Measurements from ENCODE around the gene CCDC97.
"Not testable (repeated sequence)": the region's sequence is repeated elsewhere in the genome, so short reads cannot be mapped to it uniquely, and the experiment has no call there.

CCDC97 gene

DNA sequence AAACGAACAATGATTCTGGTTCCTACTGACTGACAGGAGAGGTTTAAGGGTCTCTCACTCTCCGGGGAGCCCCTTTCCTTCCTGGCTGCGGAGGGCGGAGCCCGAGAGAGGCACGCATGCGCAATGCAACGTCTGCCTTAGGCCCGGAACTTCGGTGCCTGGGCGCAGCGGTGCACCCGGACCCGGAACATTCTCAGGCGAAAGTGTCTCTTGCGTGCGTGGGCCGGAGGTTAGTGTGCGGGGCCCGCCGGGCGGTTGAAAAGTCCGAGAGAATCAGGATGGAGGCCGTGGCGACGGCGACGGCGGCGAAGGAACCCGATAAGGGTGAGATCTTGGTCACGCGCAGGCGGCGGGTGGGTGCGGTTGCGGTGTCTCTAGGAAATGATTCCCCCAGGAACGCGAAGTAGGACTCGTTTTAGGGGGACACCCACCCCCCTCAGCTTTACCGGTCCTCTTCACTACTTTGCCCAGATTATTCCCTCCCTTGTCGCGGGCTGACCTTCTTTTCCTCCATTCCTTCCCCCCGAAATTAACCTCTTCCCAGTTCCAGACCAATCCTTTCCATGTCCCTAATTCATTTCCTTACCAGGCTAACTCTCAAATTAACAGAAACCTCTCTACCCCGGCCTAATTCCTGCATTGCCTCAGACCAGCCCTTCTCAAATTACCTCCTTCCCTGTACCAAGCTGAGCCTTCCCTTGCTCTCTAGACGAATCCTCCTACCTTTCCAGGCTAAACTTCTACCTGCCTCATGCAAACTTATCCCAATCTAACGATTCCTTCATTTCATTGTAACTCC lies at the start of gene CCDC97:
TSS of gene CCDC97 (plus strand) at position 140 of the 799 bp plus-strand sequence. CDS start at position 279, 139 bp downstream.
- peak; percentile 76 for DNase-seq (ENCODE audit: low read depth)

DNA sequence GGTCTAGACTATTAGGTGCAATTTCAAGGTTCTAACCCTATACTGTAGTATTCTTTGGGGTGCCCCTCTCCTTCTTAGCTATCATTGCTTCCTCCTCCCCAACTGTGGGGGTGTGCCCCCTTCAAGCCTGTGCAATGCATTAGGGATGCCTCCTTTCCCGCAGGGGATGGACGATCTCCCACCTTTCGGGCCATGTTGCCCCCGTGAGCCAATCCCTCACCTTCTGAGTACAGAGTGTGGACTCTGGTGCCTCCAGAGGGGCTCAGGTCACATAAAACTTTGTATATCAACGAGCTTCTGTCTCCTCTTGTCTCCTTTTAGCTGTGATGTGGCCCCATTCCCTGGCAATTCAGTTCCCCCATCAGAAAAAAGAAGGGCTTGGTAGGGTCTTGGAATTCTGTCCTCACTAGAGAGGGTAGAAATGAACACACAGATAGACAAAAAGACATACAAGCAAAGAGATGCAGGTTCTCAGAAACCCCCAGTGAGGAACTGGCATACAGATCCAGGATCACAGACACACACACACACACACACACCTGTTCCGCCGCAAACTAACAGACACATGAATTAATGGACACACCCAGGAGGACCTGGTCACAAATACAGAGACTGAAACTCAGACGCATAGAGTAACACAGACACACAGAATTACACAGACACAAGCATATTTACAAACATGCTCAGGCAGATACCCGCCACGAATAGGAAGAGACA lies 48.3 kb upstream of the CCDC97 start:
- no peak for DNase-seq (ENCODE audit: low read depth)

DNA sequence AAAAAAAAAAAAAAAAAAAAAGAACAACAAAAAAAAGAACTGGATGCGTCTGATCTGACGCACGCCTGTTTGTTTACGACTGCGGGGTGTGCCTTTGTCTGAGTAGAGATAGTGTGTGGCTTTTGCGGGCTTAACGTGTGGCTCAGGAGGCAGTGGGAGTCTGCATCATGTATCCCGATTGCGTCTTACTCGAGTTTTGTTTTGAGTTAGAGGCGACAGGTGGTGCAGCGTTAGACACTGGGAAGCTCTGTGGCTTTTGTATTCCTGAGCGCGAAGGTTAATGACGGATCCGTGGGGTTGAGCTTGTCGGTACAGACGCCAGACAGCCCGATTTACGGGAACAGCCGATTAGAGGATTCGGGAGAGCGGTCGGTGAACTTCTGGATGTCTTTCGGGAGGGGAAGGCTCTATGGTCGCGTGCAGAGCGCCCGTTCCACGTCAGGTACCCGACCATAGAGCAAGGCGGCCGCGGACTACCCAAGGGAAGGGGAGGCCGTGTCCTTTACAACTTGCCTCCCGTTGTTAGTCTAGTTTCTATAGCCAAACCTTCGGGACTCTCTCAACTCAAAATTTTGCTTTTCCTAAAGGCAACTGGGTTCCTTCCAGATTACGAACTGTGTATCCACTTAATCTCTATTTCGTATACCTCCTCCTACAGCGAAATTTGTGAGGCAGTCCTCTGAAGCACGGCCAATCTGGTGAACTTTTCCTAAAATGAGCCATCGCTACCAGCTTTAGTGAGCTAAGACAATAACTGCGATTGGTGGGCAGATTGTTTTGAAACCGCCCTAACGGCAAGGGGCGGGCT lies 46.7 kb upstream of the CCDC97 start:
- DNase-seq (ENCODE audit: low read depth): peak; percentile 26

DNA sequence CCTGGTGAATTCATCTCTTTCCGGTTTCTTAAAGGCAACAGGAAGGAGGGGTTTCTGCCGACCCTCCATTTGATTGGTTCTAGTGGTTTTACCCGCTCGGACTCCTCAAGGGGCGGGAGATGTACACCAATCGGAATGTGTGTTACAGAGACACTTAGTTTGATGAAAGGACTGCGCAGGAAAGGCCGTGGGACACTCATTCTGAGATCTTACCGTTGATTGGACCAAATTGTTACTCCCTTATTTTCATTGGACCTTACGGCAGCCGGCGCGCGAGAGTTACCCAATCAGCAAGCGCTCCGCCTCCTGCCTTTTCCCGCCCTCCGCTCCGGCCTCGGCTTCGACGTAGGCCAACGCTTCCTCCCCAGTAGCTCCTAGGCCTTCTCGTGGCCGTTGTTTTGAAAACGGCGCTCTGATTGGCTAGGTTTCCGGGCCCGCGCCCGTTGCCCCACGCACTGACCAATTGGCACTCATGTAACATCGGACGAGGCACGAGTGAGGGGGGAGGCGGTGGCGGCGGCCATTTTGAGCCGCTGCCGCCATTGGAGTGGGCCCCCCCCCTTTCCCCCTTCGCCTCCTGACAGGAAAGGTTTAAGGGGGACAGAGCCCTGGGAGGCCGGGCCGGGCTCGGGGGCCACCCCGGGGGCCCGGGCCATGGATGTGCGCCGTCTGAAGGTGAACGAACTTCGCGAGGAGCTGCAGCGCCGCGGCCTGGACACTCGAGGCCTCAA lies 46.0 kb upstream of the CCDC97 start, which contains the start of gene HNRNPUL1:
TSS of gene HNRNPUL1 (plus strand) at position 523 of the 731 bp plus-strand sequence. CDS start at position 655, 132 bp downstream.
- peak; percentile 100 for DNase-seq (ENCODE audit: low read depth)

DNA sequence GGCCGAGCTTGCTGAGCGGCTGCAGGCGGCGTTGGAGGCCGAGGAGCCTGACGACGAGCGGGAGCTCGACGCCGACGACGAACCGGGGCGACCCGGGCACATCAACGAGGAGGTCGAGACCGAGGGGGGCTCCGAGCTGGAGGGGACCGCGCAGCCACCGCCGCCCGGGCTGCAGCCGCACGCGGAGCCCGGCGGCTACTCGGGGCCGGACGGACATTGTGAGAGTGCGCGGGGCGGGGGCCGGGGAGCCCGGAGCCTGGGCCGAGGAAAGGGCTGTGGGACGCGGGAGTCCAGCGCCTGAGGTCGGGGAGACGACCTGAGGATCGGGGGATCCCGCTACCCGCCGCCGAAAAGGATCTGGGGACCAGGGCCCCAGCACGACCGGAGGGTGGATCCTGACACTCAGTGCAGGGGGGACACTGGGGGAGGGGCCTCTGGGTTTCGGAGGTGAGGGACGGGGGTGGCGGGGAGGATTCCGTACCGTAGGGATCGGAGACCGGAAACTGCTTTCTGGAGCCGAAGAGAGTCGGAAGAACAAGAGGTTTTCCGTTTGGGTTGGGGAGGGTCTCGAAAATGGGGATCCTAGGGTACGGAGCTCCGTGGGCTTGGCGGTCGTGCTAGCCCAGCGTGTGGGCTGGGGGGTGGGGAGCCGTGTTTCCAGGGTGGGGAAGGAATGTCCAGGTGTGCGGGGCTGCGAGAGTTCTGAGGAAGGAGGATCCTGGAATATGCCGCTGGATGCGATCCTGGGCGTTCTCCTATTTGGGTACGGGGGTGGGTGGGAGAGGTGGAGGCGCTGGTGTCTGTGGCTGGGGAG lies 45.2 kb upstream of the CCDC97 start:
- no peak for DNase-seq (ENCODE audit: low read depth)

DNA sequence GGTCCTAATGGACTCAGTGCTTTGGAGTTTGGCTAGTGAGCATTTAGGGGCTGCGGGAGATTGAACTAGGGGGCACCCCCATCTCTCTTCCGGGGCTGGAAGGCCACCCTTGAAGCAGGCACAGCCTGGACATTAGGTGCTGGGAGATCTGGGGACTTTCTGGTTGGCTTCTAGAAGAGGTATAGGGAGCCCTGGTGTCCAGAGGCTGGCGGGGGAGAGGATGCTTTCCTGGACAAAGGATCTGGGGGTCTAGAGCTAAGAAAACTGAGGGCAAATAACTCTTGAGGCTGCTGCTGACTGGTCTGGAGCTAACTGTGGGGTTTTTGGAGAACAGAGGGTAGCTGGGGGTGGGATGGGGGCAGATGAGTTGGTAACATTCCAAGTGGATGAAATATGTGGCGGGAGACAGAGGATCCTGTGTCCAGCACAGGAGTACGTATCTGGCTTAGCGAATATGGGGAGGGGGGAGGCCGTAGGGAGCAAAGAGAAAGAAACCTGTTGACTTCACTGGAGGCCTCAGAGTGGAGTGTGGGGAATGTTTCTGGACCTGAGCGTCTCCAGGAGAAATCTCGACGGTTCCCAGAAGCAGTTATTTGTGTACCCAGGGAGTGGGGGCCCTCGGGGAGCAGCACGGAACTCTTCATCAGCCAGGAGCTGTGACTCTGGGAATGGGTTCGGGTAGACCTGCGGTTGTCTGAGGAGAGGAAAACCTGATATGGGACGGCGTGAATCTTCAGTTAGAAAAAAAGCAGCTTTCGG lies 44.4 kb upstream of the CCDC97 start:
- no peak for DNase-seq (ENCODE audit: low read depth)

DNA sequence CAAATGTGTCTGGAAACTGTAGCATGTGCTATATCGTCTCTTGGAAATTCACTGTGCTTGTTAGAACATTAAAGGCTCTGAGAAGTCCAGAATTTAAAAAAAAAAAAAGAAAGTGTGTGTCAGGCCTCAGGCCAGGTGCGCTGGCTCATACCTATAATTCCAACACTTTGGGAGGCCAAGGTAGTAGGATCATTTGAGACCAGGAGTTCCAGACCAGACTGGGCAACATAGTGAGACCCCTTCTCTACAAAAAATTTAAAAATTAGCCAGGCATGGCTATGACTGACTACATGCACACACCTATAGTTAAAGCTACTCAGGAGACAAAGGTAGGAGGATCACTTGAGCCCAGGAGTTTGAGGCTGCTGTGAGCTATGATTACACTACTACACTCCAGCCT lies 40.9 kb upstream of the CCDC97 start:
- DNase-seq (ENCODE audit: low read depth): no peak

DNA sequence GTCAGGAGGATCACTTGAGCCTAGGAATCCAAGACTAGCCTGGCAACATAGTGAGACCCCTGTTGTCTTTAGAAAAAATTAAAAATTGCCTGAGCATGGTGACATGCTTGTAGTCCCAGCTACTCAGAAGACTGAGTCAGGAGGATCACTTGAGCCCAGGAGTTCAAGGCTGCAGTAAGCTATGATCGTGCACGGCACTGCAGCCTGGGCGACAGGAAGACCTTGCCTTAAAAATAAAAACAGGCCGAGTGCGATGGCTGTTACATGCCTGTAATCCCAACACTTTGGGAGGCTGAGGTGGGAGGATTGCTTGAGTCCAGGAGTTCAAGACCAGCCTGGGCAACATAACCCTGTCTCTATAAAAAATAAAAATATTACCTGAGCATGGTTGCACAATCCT lies 40.4 kb upstream of the CCDC97 start:
- DNase-seq (ENCODE audit: low read depth): no peak

DNA sequence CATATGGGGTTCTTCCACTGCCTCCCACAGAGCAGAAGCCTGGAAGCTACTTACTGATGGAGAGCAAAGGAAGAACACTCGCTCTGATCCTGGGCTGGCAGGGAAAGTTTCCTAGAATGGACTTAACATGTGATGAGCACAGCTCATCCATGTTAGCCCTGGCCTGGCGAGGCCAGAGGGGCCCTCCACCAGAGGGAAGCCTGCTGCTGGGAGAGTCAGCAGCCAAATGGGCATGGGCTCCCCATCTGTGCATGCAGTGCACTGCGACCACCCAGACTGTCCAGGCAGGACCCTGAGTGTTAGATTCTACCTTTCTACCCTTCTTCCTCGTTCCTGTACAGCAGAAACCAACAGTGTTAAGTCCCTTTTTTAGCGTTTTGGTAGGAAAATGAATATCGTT lies 36.9 kb upstream of the CCDC97 start:
- no peak for DNase-seq (ENCODE audit: low read depth)

DNA sequence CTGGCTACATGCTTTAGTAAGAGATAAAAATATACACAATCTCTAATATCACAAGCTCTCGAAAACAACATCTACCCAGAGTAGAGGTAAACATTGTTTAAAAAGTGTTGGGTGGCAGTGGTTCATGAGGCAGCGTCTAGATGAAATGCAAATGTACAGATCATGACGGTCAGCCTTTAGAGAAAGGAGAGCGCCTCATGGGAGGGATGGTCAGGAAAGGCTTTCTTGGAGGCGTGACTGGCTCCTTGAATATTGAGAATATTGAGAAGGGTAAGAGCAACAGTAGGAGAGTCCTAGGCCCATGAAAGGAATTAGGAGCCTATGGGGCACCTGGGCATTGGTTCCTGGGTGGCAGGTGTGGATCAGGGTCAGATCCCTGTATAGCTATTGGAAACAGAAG lies 35.2 kb upstream of the CCDC97 start:
- no peak for DNase-seq (ENCODE audit: low read depth)

DNA sequence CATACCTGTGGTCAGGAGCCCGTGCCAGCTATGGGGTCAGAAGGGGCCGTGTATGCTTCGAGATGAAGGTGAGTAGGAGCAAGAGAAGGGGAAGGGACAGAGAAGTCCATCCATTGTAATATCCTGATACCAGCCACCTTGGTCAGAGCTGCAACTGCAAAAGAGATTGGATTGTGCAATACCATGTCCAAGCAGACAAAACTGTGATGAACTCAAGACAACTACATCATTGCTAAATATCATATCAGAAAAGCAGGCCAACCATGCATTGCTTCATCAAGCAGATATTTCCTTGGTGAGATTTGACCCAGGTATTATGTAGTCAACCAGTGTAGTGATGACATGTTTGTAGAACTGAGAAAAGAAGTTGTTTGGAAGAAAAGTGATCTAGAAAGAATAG lies 33.7 kb upstream of the CCDC97 start:
- no peak for DNase-seq (ENCODE audit: low read depth)

DNA sequence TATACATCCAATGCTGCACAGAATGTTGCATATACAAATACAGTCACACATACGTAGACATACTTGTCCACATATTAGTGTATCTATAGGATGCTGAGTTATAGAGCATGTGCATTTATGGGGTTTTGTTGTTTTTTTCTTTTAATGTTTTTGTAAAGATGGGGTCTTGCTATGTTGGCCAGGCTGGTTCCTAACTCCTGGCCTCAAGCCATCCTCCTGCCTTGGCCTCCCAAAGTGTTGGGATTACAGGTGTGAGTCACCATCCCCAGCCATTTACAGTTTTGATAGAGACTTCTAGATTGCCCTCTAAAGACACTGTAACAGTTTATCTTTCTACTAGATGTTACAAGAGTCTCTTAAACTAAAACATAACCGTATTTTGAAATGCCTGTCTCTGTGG lies 31.5 kb upstream of the CCDC97 start:
- no peak for DNase-seq (ENCODE audit: low read depth)

DNA sequence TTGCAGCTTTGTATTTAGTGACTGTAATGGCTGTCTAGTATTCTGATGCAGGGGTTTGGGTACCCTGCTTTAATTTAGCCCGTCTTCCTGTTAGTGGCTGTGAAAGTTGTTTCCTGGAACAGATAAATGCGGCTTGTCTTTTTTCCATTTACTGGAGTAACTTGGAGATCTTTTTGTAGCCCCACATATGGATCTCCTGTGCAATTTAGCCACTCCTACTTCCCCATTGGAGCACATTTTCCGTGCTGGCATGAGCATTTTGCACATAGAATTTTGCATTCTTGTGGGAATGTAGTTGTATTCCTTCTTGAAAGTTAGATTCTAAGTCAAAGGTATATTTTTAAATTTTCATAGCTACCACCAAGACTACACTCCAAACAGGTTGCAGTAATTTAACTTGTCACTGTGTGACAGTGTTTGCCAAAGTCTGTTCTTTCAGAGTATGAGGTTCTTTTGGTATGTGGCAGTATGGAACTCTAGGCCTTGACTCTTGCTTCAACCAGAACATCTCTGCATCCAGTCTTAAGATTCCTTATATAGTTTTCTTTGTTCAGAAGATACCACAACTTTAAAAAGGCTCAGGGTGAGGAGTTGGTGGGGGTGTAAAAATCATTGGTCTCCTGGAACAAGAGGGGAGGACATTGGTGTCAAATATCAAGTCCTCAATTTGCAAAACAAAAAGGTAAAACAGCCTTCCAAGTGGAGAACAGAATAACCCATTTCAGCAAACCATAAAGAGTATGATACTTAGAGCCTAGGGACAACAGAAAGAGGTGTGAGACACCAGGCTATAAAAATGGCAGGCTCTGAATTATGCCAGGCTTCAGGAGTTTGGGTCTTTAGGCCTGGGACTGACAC lies 21.1 kb upstream of the CCDC97 start:
- no peak for DNase-seq (ENCODE audit: low read depth)

DNA sequence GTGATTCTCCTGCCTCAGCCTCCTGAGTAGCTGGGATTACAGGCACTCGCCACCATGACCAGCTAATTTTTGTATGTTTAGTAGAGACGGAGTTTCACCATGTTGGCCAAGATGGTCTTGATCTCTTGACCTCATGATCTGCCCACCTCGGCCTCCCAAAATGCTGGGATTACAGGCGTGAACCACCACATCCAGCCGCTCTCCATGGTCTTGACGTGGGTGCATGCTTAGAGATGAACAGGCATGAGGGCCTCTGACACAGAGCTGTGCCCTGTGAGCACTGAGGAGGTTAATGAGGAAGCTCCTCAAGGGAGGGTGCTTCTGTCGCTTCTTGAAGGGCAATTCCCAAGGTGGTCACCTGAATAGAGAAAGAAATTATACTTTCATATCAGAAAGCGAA lies 20.2 kb upstream of the CCDC97 start:
- DNase-seq (ENCODE audit: low read depth): not testable (repeated sequence)

DNA sequence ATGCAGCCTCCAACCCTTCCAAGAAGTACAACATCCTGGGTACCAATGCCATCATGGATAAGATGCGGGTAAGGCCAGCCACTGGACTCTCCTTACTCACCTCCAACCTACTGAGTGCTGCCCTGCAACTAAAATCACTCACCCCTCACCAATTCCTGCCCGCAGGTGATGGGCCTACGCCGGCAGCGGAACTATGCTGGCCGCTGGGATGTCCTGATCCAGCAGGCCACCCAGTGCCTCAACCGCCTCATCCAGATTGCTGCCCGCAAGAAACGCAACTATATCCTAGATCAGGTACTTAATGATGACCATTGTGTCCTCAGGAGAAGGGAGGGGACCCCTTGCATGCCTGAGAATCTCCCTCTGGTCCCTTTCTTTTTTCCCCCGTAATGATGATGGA lies 15.6 kb upstream of the CCDC97 start:
- no peak for DNase-seq (ENCODE audit: low read depth)

DNA sequence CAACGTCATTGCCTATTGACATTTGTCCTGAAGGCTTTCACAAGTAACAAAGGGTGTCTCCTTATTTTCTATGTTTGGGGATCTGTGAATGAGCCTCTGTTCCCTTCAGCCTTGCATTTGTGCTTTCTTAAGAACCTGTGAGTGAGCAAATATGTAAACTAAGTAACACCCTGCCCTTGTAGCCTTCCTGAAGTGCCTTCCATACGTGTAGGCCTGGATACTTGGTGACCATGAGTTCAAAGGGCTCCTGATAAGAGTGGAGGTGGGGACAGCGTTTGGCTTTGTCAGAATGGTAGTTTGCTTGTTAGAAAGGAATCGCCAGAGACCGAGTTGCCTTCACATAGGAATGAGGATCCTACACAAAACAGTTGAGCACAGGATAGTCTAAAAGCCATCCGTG lies 14.5 kb upstream of the CCDC97 start:
- DNase-seq (ENCODE audit: low read depth): no peak

DNA sequence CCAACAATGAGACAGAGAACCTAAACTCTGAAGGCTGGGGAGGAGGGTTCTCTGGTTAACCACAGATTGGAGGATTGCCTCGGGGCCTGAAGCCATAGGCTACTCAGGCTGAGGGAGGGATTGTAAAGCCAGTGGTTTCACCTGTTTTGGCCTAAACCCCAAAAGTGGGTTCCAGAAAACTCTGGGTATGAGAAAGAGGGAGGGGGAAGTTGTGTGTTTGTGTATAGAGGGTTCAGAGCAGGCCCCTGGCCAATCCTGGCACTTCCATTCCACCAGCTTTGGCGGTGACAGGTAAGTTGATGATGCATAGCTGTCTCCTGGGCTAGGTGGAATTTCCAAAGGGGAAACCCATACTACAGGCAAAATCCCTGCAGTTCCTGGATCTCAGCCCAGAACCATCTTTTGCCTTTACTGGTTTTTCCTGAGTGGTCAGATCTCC lies 13.5 kb upstream of the CCDC97 start:
- DNase-seq (ENCODE audit: low read depth): no peak

DNA sequence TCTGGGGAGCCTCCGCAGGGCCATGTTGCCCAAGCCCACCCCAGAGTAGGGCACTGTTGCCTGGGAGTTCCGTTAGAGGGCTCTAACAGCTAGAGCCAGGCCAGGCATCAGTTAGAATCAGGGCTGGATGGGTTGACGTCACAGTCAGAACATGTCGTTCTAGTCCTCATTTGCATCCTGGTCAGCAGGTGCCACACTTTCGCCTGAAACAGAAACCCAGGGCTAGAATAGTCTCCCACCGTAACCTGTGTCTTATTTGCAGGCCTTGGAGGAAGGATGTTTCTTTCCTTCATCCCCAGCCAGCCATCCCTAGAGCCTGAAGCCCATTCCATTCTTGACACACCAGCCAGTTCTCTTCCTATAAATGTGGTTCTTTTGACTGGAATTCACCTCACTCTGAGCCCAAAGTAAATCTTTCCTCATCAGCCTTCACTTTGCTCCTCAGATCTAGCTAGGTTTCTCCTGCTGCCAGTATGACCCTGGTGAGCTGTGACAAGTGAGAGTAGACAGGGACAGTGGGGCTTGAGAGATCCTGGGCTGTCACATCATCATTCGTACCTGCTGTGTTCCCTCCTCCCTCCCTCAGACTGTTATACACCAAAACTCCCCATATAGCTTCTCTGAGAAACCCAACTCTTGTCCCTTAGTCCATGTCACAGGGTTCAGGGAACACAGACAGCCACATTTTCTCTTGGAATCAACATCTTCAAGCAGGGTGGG lies 12.2 kb upstream of the CCDC97 start:
- DNase-seq (ENCODE audit: low read depth): no peak

Data from fibroblast of the conjunctiva (primary cell).